HG03060 (cell line): ENCODE measurements around the gene PAFAH1B1.

Experiments
- ATAC-seq: cut with Tn5 transposase; IDR thresholded peaks from one replicate; pipeline ENCODE4 v1.9.1; 2021; ENCODE audit warnings: low read depth, moderate number of reproducible peaks; ENCODE audit not compliant: unreplicated experiment

The PAFAH1B1 gene

DNA sequence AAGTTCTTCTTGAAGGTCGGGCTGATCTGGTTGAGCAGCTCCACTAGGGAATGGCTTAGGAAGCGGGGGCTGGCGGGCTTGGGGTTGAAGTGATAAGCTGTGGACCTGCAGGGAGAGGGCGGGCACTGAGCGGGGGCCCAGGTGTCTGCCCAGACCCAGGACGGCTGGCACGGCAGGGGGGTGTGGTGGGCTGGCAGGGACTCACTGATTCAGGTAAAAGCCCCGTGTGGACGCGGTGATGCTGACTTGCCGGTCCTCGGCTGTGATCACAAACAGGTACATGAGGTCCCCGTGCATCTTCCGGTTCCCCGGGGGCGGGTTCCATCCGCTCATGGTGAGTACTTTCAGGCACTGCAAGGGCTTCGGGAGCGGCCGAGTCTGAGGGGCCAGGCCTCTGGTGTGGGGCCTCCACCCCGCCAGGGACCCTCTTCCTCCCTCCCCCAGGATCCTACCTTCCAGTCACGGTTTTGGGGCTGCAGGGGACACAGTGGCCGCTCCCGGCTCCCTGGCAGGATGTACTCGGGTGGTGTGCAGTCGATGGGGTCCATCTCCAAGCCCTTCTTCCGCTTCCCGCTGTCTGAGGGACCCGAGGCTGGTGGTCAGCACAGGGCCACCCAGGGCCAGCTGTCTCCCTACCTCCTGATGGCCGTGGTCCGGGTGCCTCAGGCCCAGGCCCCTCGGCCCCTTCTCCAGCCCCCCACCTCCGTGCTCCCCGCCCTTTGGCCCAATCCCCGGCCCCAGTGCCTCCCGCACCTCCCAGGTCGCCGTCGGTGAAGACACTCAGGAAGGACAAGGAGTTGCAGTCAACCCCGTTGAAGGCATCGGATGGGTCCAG, 107.9 kb downstream of the PAFAH1B1 start:
- ATAC-seq, result no peak

- ATAC-seq, result no peak
Observed at GRCh38 chr17:2701996-2702741, 108.7 kb downstream of the PAFAH1B1 start.

DNA sequence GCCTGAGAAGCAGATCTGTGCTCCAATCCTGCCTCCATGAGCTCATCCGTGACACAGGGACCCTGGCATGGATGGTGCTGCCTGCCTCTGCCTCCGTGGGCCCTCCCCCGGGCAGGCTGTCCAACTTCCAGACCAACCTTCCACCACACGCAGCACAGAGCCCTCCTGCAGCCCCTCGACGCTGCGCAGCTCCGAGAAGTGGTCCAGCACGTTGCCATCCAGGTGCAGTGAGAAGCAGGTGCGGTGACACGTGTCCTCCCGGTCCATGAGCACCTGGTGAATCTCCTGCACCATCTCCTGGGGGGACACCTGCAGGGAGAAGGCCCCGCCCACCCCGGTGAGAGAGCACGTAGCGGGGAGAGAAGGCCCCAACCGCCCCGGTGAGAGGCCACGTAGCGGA, 109.7 kb downstream of the PAFAH1B1 start:
- ATAC-seq, result no peak

DNA sequence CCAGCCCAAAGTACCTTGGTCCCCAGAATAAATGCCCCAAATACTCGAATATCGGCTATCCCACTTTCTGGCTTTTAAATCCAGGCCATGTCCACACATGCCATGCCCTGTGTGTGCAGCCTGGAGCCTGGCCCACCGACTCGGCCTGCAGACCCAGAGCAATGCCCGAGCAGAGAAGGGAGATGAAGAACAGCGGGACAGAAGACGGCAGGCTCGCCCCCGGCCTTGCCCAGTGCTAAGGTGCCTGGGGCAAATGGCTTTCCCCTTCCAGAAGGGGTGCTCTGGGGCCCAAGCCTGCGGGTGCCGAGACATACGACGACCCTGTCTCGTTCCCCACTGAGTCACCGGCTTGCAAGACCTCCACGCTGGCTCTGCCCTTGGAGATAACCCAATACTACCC, 110.2 kb downstream of the PAFAH1B1 start:
- ATAC-seq, result no peak

- ATAC-seq, result no peak
Observed at GRCh38 chr17:2704031-2704889, 110.8 kb downstream of the PAFAH1B1 start.

- ATAC-seq, result no peak
Observed at GRCh38 chr17:2704890-2705248, 111.4 kb downstream of the PAFAH1B1 start.

- ATAC-seq, result no peak
Observed at GRCh38 chr17:2705263-2705662, 111.8 kb downstream of the PAFAH1B1 start.

DNA sequence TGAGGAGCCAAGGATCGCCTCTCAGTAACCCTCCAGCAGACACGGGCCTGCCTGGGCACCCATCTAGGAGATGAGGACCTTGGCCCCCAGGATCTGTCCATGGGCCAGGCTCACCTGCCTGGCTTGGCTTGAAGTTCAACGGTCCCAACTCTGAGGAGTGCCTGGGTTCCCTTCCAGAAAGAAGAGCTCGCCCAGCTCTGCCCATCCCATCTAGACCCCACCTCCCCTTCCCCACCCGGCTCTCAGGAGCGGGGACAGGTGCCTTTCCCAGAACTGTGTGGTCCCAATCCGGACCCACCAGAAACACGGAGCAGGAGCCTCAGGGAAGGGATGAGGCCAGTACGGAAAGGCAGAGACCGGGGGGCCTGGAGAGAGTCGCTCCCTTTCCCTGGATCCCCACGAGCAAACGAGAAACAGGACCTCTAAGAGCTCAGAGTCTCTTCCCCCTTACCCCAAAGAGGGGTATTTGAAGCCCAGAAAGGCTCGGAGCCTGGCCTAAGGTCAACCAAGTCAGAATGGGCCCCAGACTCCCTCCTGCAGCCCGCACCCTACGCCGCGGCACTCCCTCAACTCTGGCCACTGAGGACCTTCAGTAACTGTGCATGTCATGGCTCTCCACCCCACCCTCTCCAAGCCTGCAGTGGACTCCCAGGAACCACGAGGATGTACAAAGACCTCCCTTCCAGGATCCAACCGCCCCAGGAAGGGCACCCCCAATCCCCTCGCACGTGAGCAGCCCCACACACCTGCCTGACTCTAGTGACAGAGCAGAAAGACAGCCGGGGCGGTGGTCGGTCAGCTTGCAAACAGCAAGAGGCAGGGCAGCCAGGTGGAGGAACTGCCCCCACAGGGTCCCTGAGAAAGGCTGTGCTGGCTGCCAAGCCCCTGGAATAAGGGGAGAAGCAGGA, 112.7 kb downstream of the PAFAH1B1 start:
- ATAC-seq, result no peak

DNA sequence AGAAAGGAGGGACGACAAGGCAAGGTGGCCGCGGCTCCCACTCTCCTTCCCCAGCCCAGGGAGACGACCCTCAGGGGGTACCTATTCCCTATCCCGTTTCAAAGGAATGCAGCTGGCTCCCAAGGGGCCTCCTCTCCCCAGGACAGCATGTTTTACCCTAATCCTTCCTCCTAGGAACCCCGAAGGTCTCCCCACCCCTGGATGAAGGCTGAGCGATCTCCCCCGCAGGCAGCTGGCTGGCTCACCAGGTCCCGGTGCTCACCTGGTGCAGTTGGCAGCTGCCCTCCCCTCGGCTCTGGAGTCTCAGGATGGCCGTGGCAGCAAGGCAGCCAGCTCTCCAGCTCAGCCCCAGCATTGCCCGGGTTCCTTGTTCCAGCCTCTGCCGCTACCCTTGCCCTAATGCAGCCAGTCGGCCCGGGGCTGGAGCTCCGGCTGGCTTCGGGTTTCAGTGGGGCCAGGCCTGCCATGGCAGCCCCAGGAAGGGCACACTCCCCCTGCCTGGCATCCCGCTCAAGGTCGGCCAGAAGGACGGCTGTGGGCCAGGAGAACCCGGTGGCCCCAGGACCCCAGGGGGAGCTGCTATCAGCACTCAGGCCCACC, 113.6 kb downstream of the PAFAH1B1 start:
- no peak for ATAC-seq

- no peak for ATAC-seq
Observed at GRCh38 chr17:2707721-2708584, 114.5 kb downstream of the PAFAH1B1 start.

DNA sequence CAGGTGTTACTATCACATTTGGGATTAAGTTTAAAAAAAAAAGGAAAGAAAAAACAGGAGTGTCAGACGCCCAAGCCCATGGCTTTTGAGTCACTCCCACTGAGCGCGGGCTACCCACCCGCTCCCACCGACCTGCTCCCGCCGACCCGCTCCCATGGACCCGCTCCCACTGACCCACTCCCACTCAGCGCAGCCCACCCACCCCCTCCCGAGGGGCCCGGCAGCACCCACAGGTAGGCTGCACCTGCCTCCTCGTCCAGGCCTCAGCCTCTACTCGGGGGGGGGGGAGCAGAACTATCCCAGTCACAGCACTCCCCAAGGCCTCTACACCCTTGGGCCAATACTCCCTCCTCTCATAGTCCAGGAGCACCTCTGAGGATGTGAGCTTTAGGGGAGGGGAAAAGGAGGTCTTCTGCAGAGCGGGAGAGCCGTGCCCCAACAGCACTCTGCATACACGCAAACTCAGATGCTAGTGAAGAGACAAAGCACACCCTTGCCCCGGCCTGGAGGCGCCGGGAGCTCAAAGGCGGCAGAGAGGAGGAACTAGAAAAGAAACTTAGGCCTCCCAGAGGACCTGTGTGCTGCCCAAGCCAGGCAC, 115.2 kb downstream of the PAFAH1B1 start:
- ATAC-seq, result no peak

GRCh38 chr17:2709183-2709661, 115.8 kb downstream of the PAFAH1B1 start:
- ATAC-seq, result no peak

DNA sequence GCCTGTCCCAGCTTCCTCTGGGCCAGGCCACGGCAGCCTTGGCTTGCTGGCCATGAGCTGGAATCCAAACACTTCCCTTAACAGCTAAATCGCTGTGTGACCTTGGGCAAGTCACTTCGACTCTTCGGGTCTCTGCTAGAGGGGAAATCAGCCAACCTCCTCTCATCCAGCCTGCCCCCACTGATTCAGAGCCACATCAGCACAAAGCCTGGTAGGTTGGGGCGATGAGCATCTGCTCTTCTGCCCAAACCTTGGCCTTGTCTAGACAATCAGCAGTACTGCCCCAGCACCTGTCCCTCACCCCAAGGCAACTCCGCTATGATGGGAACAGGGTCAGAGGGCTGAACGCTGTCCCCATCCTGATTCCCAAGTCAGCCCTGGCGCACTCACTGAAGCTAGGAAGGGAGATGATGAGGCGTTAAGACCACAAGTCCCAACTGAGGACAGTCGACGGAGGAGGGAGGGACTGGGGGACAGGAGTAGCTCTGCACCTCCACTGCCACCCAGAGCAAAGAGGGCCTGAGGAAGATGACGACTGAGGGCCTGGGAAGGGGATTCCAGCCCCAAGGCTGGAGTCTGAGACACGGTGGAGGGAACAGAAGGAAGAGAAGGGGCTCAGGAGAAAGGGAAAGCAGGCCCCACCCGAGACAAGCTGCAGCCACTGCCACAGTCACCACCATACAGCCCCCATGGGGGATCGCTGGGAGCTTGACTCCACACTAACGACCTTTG, 116.8 kb downstream of the PAFAH1B1 start:
- no peak for ATAC-seq

- ATAC-seq, result no peak
Observed at GRCh38 chr17:2710803-2711607, 117.6 kb downstream of the PAFAH1B1 start.

DNA sequence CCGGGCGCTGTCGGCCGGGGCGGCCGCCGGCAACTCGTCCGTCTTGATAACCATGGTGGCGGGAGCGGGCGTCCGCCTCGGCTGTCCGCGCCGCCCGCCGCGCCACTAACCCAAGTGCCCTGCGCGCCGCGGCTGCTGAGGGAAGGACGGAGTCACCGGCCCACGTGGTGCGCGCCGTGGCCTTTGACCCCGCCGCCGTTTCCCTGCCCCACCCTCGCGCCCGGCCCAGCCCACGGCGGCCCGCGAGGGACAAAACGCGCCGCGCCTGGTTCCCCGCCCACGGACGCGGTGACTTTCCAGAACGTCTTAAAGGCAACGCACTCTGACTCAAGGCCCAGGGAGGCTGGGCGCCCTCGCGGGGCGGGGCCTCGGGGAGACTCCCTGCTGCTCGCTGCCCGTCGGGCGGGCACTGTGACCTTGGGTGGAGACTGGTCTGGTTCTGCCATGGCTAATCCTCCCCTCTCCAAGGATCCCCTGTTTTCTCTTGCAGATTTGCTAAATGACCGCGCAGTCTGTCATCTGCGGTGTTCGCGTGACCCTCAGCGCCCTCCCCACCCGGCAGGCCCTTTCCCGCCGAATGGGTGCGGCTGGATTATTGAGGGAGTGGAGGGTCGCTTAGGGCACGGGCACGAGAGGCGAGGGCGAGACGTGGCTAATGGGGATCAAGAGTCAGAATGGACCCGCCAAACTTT, 118.3 kb downstream of the PAFAH1B1 start, which contains the start of gene CLUH:
Gene CLUH, minus strand, starts transcription at position 157 of the 692 bp plus-strand sequence. Its CDS starts 103 bp downstream, at position 54.
- ATAC-seq, result peak; percentile 72
